Measurements from ENCODE around the gene PRICKLE3. TPM values are rescaled to one million over a fixed set of nuclear protein-coding genes. Genes with fewer than 3 reads are reported as not detected.

The PRICKLE3 gene
- total and polyA plus RNA-seq, 2 of the 4 experiments (the other 2 are of a cell fraction): 3.4 to 6.4 TPM

- Histone ChIP-seq H3K79me1 (ENCODE audit: low read depth in 1 of 2, low read length in 2 of 2) (no peaks in the 10 kb centered on the region), H3K14ac (replicated peaks; ENCODE audit: low read depth, low read length) (no peak overlapping the region), H3K4ac (ENCODE audit: low read depth, low read length) (no peak overlapping the region), H3K27ac (ENCODE audit: insufficient read depth, low read length) (no peak overlapping the region), H3K4me3 (ENCODE audit: insufficient read depth, low read depth, low read length) (no peak overlapping the region), H3K9me3 (ENCODE audit: control insufficient read depth, insufficient read depth, low read length) (peaks cover 2% of the 10 kb centered on the region), H2AK5ac (ENCODE audit: low read depth, low read length) (no peak overlapping the region), H4K20me1 (ENCODE audit: insufficient read depth, low read length) (no peaks in the 10 kb centered on the region), H2AK9ac (replicated peaks; ENCODE audit: low read depth, low read length, poor library complexity) (no peak overlapping the region), H2AFZ (replicated peaks; ENCODE audit: low read length, poor library complexity) (no peak overlapping the region), H2BK15ac (ENCODE audit: low read depth, low read length) (no peak overlapping the region), H2BK5ac (ENCODE audit: low read depth, low read length, poor library complexity, severe bottlenecking) (no peak overlapping the region), H2BK120ac (ENCODE audit: low read depth, low read length) (no peak overlapping the region), H3K56ac (ENCODE audit: extremely low read depth, insufficient read depth, low read length) (no peak overlapping the region), H3K9me1 (ENCODE audit: insufficient read depth, low read length) (no peaks in the 10 kb centered on the region), H3K4me2 (ENCODE audit: low read depth, low read length) (no peak overlapping the region), H2BK20ac (ENCODE audit: low read depth, low read length) (no peak overlapping the region), H3K27me3 (ENCODE audit: control insufficient read depth, insufficient read depth, low read length) (peaks cover 2% of the 10 kb centered on the region), H3K18ac (ENCODE audit: low read depth, low read length) (no peak overlapping the region), H3K23ac (ENCODE audit: low read depth, low read length) (no peak overlapping the region), H4K5ac (ENCODE audit: low read depth, low read length) (no peak overlapping the region), H3K36me3 (ENCODE audit: control insufficient read depth, insufficient read depth, low read length) (no peaks in the 10 kb centered on the region), H3K9ac (ENCODE audit: low read depth, low read length) (no peak overlapping the region), H4K91ac (ENCODE audit: insufficient read depth, low read depth, low read length) (no peak overlapping the region), H3K4me1 (ENCODE audit: control insufficient read depth, insufficient read depth, low read length) (no peaks in the 10 kb centered on the region), H4K8ac (ENCODE audit: low read depth in 2 of 2, low read length in 2 of 2) (no peak overlapping the region)
- POLR2A ChIA-PET (ENCODE audit: unreplicated experiment): no interaction called here
- dilution Hi-C loops (cut with HindIII; ENCODE audit: low sequenced_read_pairs, unreplicated experiment) (no loop called here), intact Hi-C loops (cut with micrococcal nuclease) (no loop called here), in situ Hi-C loops (cut with MboI; ENCODE audit: low sequenced_read_pairs) (no loop called here)
- DNase-seq (no peak), ATAC-seq (ENCODE audit: low read depth) (no peak)
- no peak for TF ChIP-seq MAZ (IDR thresholded peaks at IDR 0.05; ENCODE audit: borderline replicate concordance, low read depth, low read length)
- no peak for TF ChIP-seq MXI1 (IDR thresholded peaks at IDR 0.05; ENCODE audit: borderline replicate concordance, low read depth, low read length)
- no peak for TF ChIP-seq SMC3 (IDR thresholded peaks at IDR 0.05; ENCODE audit: low read depth, low read length)
- TF ChIP-seq CHD1 (IDR thresholded peaks at IDR 0.05; ENCODE audit: low read depth, low read length): no peak
- TF ChIP-seq RAD21 (IDR thresholded peaks at IDR 0.05; ENCODE audit: low read length): no peak
- no peak for TF ChIP-seq NFE2L2 (IDR thresholded peaks at IDR 0.05; ENCODE audit: low read depth, low read length)
- TF ChIP-seq RCOR1 (IDR thresholded peaks at IDR 0.05; ENCODE audit: insufficient replicate concordance, low read length): no peak
- no peak for TF ChIP-seq FOS (IDR thresholded peaks at IDR 0.05; ENCODE audit: low read depth, low read length)
- no peak for TF ChIP-seq ELK1 (IDR thresholded peaks at IDR 0.05; ENCODE audit: borderline replicate concordance, low read depth, low read length)
- TF ChIP-seq BHLHE40 (IDR thresholded peaks at IDR 0.05; ENCODE audit: low read depth, low read length): no peak
- TF ChIP-seq POLR2A (IDR thresholded peaks at IDR 0.05; ENCODE audit: low read depth, low read length): no peak
- CTCF ChIA-PET: no interaction called here
- BruUV-seq (replicated peaks): no TSS peak
Observed at GRCh38 chrX:49220100-49220499, 33.9 kb upstream of the PRICKLE3 start.
